H1 (cell line): ENCODE measurements around the gene ITGAE. TPM values are rescaled to one million over a fixed set of nuclear protein-coding genes. Genes with fewer than 3 reads are reported as not detected.

Experiments
- CTCF ChIA-PET: fragments of 300-600 bp; sonication (Branson Sonifier 250); formaldehyde crosslinking; loops from one replicate; lab custom pipeline; 2021; ENCODE audit not compliant: partially characterized antibody; lab: Charles Lee
- POLR2A ChIA-PET: fragments of 300-600 bp; sonication (Branson Sonifier 250); formaldehyde crosslinking; loops from one replicate; lab custom pipeline; 2021; ENCODE audit warnings: inconsistent platforms; ENCODE audit not compliant: partially characterized antibody; lab: Charles Lee
- DNase-seq, 2 experiments: peaks; one replicate each; pipeline versions ENCODE4 v3.0.0 to v3.0.0-alpha.2; 2010 to 2022; ENCODE audit warnings: low spot score in 2 of 2, low read depth in 1 of 2, mixed read lengths in 1 of 2
- FAIRE-seq: peaks from 2 replicates; lab custom pipeline; 2011; peaks lifted over from hg19 to GRCh38; lab: Jason Lieb, UNC
- H2AFZ ChIP-seq: 2 replicates; pipeline ENCODE4 v1.8.1; 2012; ENCODE audit warnings: low read length, inconsistent platforms
- H2AK5ac ChIP-seq: 2 replicates; pipeline ENCODE4 v1.6.1; 2013; ENCODE audit warnings: low read depth, low read length
- H2BK120ac ChIP-seq: replicated peaks from 2 replicates; pipeline ENCODE3; 2013; ENCODE audit warnings: low read depth, low read length, inconsistent platforms
- H2BK12ac ChIP-seq: 2 replicates; pipeline ENCODE4 v1.6.1; 2013; ENCODE audit warnings: low read depth, low read length
- H2BK15ac ChIP-seq: 2 replicates; pipeline ENCODE4 v1.6.1; 2013; ENCODE audit warnings: low read length
- H2BK20ac ChIP-seq: 2 replicates; pipeline ENCODE4 v1.6.1; 2013; ENCODE audit warnings: low read length
- H2BK5ac ChIP-seq: 2 replicates; pipeline ENCODE4 v1.6.1; 2013; ENCODE audit warnings: low read depth, low read length
- H3K14ac ChIP-seq: 2 replicates; pipeline ENCODE4 v1.6.1; 2013; ENCODE audit warnings: inconsistent platforms; ENCODE audit not compliant: insufficient read length
- H3K18ac ChIP-seq: 2 replicates; pipeline ENCODE4 v1.6.1; 2013; ENCODE audit warnings: low read length; ENCODE audit errors: extremely low read depth
- H3K23ac ChIP-seq: 2 replicates; pipeline ENCODE4 v1.6.1; 2013; ENCODE audit warnings: inconsistent platforms; ENCODE audit not compliant: insufficient read length
- H3K23me2 ChIP-seq: 2 replicates; pipeline ENCODE4 v1.6.1; 2013; ENCODE audit warnings: low read depth, low read length
- H3K27ac ChIP-seq: 2 replicates; pipeline ENCODE4 v1.6.1; 2011; ENCODE audit warnings: low read depth, low read length, inconsistent platforms
- H3K27me3 ChIP-seq, 4 experiments: replicated peaks in 1 of 4; 1 replicate in 1 of 4; 2 replicates in 3 of 4; pipeline versions ENCODE4 v1.6.1 to v1.8.1; 2011 to 2013; ENCODE audit warnings: low read length in 3 of 4, mild to moderate bottlenecking in 3 of 4, inconsistent platforms in 2 of 4, mixed read lengths in 2 of 4, moderate library complexity in 1 of 4; ENCODE audit not compliant: control insufficient read depth in 3 of 4, insufficient read depth in 3 of 4; ENCODE audit errors: extremely low read depth in 1 of 4
- H3K36me3 ChIP-seq, 4 experiments: 2 replicates each; pipeline versions ENCODE4 v1.6.1 to v1.8.1; 2011 to 2013; ENCODE audit warnings: mild to moderate bottlenecking in 4 of 4, low read length in 3 of 4, moderate library complexity in 2 of 4, control low read depth in 1 of 4, inconsistent platforms in 1 of 4; ENCODE audit not compliant: insufficient read depth in 4 of 4, control insufficient read depth in 2 of 4
- H3K4ac ChIP-seq: replicated peaks from 2 replicates; pipeline ENCODE3; 2013; ENCODE audit warnings: low read length, low read depth, mixed read lengths, inconsistent platforms; ENCODE audit not compliant: insufficient read length
- H3K4me1 ChIP-seq, 4 experiments: replicated peaks in 1 of 4; 1 replicate in 1 of 4; 2 replicates in 3 of 4; pipeline versions ENCODE4 v1.6.1 to v1.8.1; 2011 to 2013; ENCODE audit warnings: low read length in 3 of 4, inconsistent platforms in 2 of 4, mixed read lengths in 1 of 4; ENCODE audit not compliant: insufficient read depth in 4 of 4, control insufficient read depth in 3 of 4
- H3K4me2 ChIP-seq, 2 experiments: 2 replicates each; pipeline versions ENCODE4 v1.6.1 to v1.8.1; 2011 to 2013; ENCODE audit warnings: low read depth in 2 of 2, low read length in 2 of 2, control low read depth in 1 of 2, inconsistent platforms in 1 of 2, mild to moderate bottlenecking in 1 of 2; ENCODE audit not compliant: insufficient read depth in 1 of 2
- H3K4me3 ChIP-seq, 4 experiments: fragments of 200-600, 300-600 bp in 1 of 4; sonication (generic), shearing (Covaris generic), sonication (Bioruptor Twin) in 1 of 4; 2 replicates each; pipeline versions ENCODE4 v1.5.1 to v1.8.1; 2011 to 2016; ENCODE audit warnings: low read length in 4 of 4, low read depth in 3 of 4, control low read depth in 2 of 4, inconsistent platforms in 2 of 4, mild to moderate bottlenecking in 2 of 4, mixed read lengths in 1 of 4, moderate library complexity in 1 of 4; ENCODE audit not compliant: insufficient read depth in 2 of 4; ENCODE audit errors: extremely low read depth in 1 of 4
- H3K56ac ChIP-seq: replicated peaks from 2 replicates; pipeline ENCODE3; 2013; ENCODE audit warnings: low read depth, mild to moderate bottlenecking, mixed read lengths, low read length, inconsistent platforms; ENCODE audit not compliant: insufficient read length
- H3K79me1 ChIP-seq: 2 replicates; pipeline ENCODE4 v1.6.1; 2013; ENCODE audit warnings: low read depth, low read length, control low read depth
- H3K79me2 ChIP-seq, 2 experiments: 2 replicates each; pipeline versions ENCODE4 v1.6.1 to v1.8.1; 2012 to 2013; ENCODE audit warnings: low read length in 2 of 2, mild to moderate bottlenecking in 2 of 2, inconsistent platforms in 1 of 2; ENCODE audit not compliant: insufficient read depth in 2 of 2, control insufficient read depth in 1 of 2
- H3K9ac ChIP-seq, 4 experiments: replicated peaks in 1 of 4; 1 replicate in 1 of 4; 2 replicates in 3 of 4; pipeline versions ENCODE4 v1.6.1 to v1.8.1; 2011 to 2013; ENCODE audit warnings: low read depth in 3 of 4, low read length in 3 of 4, control low read depth in 2 of 4, mild to moderate bottlenecking in 2 of 4, moderate library complexity in 2 of 4, inconsistent platforms in 1 of 4; ENCODE audit errors: extremely low read depth in 1 of 4
- H3K9me3 ChIP-seq, 2 experiments: 2 replicates each; pipeline versions ENCODE4 v1.6.1 to v1.8.1; 2012 to 2013; ENCODE audit warnings: mild to moderate bottlenecking in 2 of 2, moderate library complexity in 2 of 2, control low read depth in 1 of 2, inconsistent platforms in 1 of 2, low read depth in 1 of 2, low read length in 1 of 2, mixed read lengths in 1 of 2; ENCODE audit not compliant: insufficient read depth in 2 of 2
- H4K20me1 ChIP-seq, 2 experiments: replicated peaks in 1 of 2; 2 replicates each; pipeline versions ENCODE3 to v1.8.1; 2011 to 2013; ENCODE audit warnings: inconsistent platforms in 2 of 2, low read length in 2 of 2, mild to moderate bottlenecking in 1 of 2; ENCODE audit not compliant: insufficient read depth in 2 of 2, control insufficient read depth in 1 of 2
- H4K5ac ChIP-seq: 2 replicates; pipeline ENCODE4 v1.6.1; 2013; ENCODE audit warnings: low read length, low read depth, mixed read lengths, inconsistent platforms; ENCODE audit not compliant: insufficient read length
- H4K8ac ChIP-seq: 2 replicates; pipeline ENCODE4 v1.8.0; 2013; ENCODE audit warnings: mild to moderate bottlenecking, moderate library complexity, low read length, inconsistent platforms; ENCODE audit not compliant: insufficient read depth; ENCODE audit errors: extremely low read depth
- H4K91ac ChIP-seq: replicated peaks from 2 replicates; pipeline ENCODE3; 2013; ENCODE audit warnings: low read length, mixed read lengths, inconsistent platforms; ENCODE audit not compliant: insufficient read length
- ASH2L ChIP-seq: fragments of 200-600, 300-600 bp; sonication (generic); IDR thresholded peaks from one replicate; pipeline ENCODE4 v1.7.1; 2017; ENCODE audit warnings: low read length
- CEBPB ChIP-seq: IDR thresholded peaks from 2 replicates; pipeline ENCODE4 v1.6.1; 2012; ENCODE audit warnings: low read depth, low read length
- CHD2 ChIP-seq: IDR thresholded peaks from 2 replicates; pipeline ENCODE4 v1.6.1; 2012; ENCODE audit warnings: low read length, improper control_type of control experiment
- GABPA ChIP-seq: IDR thresholded peaks from 2 replicates; pipeline ENCODE4 v1.6.1; 2011; ENCODE audit warnings: mild to moderate bottlenecking, low read length, moderate library complexity, borderline replicate concordance; ENCODE audit not compliant: insufficient read depth
- GTF2F1 ChIP-seq: IDR thresholded peaks from 2 replicates; pipeline ENCODE4 v1.6.1; 2012; ENCODE audit warnings: low read depth, low read length, improper control_type of control experiment, borderline replicate concordance
- HDAC6 ChIP-seq: IDR thresholded peaks from one replicate; pipeline ENCODE4 v1.7.1; 2012; ENCODE audit warnings: low read depth, mild to moderate bottlenecking, inconsistent platforms, low read length, moderate library complexity
- NRF1 ChIP-seq: IDR thresholded peaks from 2 replicates; pipeline ENCODE4 v1.6.1; 2011; ENCODE audit warnings: mild to moderate bottlenecking, low read depth, low read length, improper control_type of control experiment
- RAD21 ChIP-seq, 2 experiments: IDR thresholded peaks in 1 of 2; conservative IDR thresholded peaks in 1 of 2; 2 replicates each; pipeline ENCODE4 v1.6.1; 2011; ENCODE audit warnings: low read depth in 2 of 2, low read length in 2 of 2, improper control_type of control experiment in 1 of 2, inconsistent platforms in 1 of 2, mild to moderate bottlenecking in 1 of 2, moderate library complexity in 1 of 2
- RBBP5 ChIP-seq: IDR thresholded peaks from 2 replicates; pipeline ENCODE4 v1.7.1; 2012; ENCODE audit warnings: low read depth, mild to moderate bottlenecking, inconsistent platforms, low read length, moderate library complexity, borderline replicate concordance
- RFX5 ChIP-seq: IDR thresholded peaks from 2 replicates; pipeline ENCODE4 v1.6.1; 2011; ENCODE audit warnings: low read depth, low read length, improper control_type of control experiment, borderline replicate concordance
- RNF2 ChIP-seq: fragments of 200-900, 300-1000 bp; sonication (generic); IDR thresholded peaks from 2 replicates; pipeline ENCODE4 v1.7.1; 2016; ENCODE audit warnings: borderline replicate concordance, low read depth, mild to moderate bottlenecking, antibody characterized with exemption, low read length; ENCODE audit not compliant: poor library complexity, severe bottlenecking; ENCODE audit errors: missing control alignments
- SIRT6 ChIP-seq: IDR thresholded peaks from one replicate; pipeline ENCODE4 v1.7.1; 2012; ENCODE audit warnings: low read length, inconsistent platforms
- WGBS, 2 experiments: shearing (Covaris generic) in 1 of 2; methylation state at CpG; one replicate each; pipeline versions ENCODE4 v1.1.6 to v1.1.7; 2013 to 2015; ENCODE audit warnings: low lambda C conversion rate in 2 of 2, mixed read lengths in 2 of 2, inconsistent platforms in 1 of 2, low coverage in 1 of 2, missing lambda C conversion rate in 1 of 2; ENCODE audit not compliant: insufficient replicate concordance in 2 of 2, insufficient coverage in 1 of 2, insufficient read length in 1 of 2; ENCODE audit errors: extremely low coverage in 1 of 2, missing lambda C conversion rate in 1 of 2; 5-methylcytosine and 5-hydroxymethylcytosine counted together
- polyA plus RNA-seq, 7 experiments: library from polyadenylated mRNA; depleted of rRNA in 3 of 7; stranded (reverse) in 5 of 7; unstranded in 2 of 7; fragments of >200 nt in 5 of 7; fragments of 200-250 nt in 2 of 7; gene quantifications; 1 replicate in 5 of 7; 2 replicates in 1 of 7; 4 replicates in 1 of 7; pipeline versions ENCODE4 v1.2.1 to v1.2.3, GENCODE V29; 2011 to 2013; ENCODE audit warnings: missing spikeins in 2 of 7, mixed read lengths in 2 of 7
- total RNA-seq: library from RNA; stranded (reverse); fragmentation: NEBNext Ultra II Directional; extraction: Animal tissue kit (Norgen Biotek cat#: 25700); gene quantifications from 2 replicates; pipeline ENCODE4 v1.2.1, GENCODE V29; 2021
- TF ChIP-seq, protein P1 (sequence below): IDR thresholded peaks from 2 replicates; pipeline ENCODE4 v1.6.1; 2012; ENCODE audit warnings: inconsistent platforms

The ITGAE gene
- total and polyA plus RNA-seq, 2 of the 8 experiments (the other 6 are each of a cell fraction or from before 2014, with no cell fraction given): 23.2 to 43.1 TPM

GRCh38 chr17:3683054-3683511, 117.9 kb downstream of the ITGAE start:
- POLR2A ChIA-PET: interaction anchor here (0.8 to 1.0 kb wide), 3 partner anchors 13 to 163 kb away, joined by 3 to 5 read pairs (median 3); partner anchors contain the start of genes NCBP3 and P2RX5
- FAIRE-seq: peak; percentile 85
- WGBS, 2 experiments: 40% methylated on average over 9 of the region's 10 CpGs; no CpG with 5 or more reads in 1 of the 2 experiments
- TF ChIP-seq RBBP5: no peak
- TF ChIP-seq GABPA: peak; percentile 31; the same call in 1 of the 2 replicates
- TF ChIP-seq GTF2F1: no peak
- TF ChIP-seq CHD2: no peak
- TF ChIP-seq RFX5: no peak
- TF ChIP-seq SIRT6: no peak
- no peak for TF ChIP-seq ASH2L
- TF ChIP-seq, protein P1, sequence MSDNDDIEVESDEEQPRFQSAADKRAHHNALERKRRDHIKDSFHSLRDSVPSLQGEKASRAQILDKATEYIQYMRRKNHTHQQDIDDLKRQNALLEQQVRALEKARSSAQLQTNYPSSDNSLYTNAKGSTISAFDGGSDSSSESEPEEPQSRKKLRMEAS: no peak
- TF ChIP-seq NRF1: no peak
- TF ChIP-seq CEBPB: no peak
- no peak for TF ChIP-seq RNF2
- no peak for TF ChIP-seq HDAC6
- peak; percentile 66 to 72 for TF ChIP-seq RAD21 (IDR thresholded peaks at IDR 0.05 in 1 of 2, conservative IDR thresholded peaks at IDR 0.05 in 1 of 2; ENCODE audit: low read depth in 2 of 2, low read length in 2 of 2)

More at GRCh38 chr17:3683054-3683511, 117.9 kb downstream of the ITGAE start:
- peaks cover 0 to 3% (median under 1%) of the 10 kb centered on the region in 4 experiments; a peak in 3 of 7 replicates for H3K4me1 ChIP-seq
- H3K4me3 ChIP-seq: no peak overlapping the region
- no peak overlapping the region for H2BK20ac ChIP-seq
- no peak overlapping the region for H3K56ac ChIP-seq
- H3K9me3 ChIP-seq: no peaks in the 10 kb centered on the region
- H3K14ac ChIP-seq: no peak overlapping the region
- CTCF ChIA-PET: interaction anchor here (0.6 to 2.6 kb wide), 45 partner anchors 8 to 898 kb away, joined by 3 to 34 read pairs (median 4); partner anchors contain the start of genes NCBP3, P2RX5 and SHPK
- H2BK15ac ChIP-seq: no peak overlapping the region
- no peak overlapping the region for H3K9ac ChIP-seq
- H3K18ac ChIP-seq: no peak overlapping the region
- no peaks in the 10 kb centered on the region for H3K36me3 ChIP-seq
- H2BK5ac ChIP-seq: no peak overlapping the region
- H3K79me1 ChIP-seq: no peaks in the 10 kb centered on the region
- no peaks in the 10 kb centered on the region for H3K27me3 ChIP-seq
- DNase-seq: peak in 1 of 2 experiments; percentile 84
- peaks cover 0 to 2% of the 10 kb centered on the region in 2 experiments for H4K20me1 ChIP-seq
- no peak overlapping the region for H4K5ac ChIP-seq
- no peaks in the 10 kb centered on the region for H3K79me2 ChIP-seq
- no peak overlapping the region for H3K4ac ChIP-seq
- no peak overlapping the region for H3K23ac ChIP-seq
- H2AK5ac ChIP-seq: no peak overlapping the region
- no peak overlapping the region for H3K4me2 ChIP-seq
- H2BK120ac ChIP-seq: no peak overlapping the region
- H3K27ac ChIP-seq: no peak overlapping the region
- H4K8ac ChIP-seq: peak overlapping the region; percentile 40; the same call in 1 of the 2 replicates
- no peak overlapping the region for H2AFZ ChIP-seq
- no peak overlapping the region for H2BK12ac ChIP-seq
- no peaks in the 10 kb centered on the region for H3K23me2 ChIP-seq
- no peak overlapping the region for H4K91ac ChIP-seq
